Measurements from ENCODE around the gene ETV3L.

DNA sequence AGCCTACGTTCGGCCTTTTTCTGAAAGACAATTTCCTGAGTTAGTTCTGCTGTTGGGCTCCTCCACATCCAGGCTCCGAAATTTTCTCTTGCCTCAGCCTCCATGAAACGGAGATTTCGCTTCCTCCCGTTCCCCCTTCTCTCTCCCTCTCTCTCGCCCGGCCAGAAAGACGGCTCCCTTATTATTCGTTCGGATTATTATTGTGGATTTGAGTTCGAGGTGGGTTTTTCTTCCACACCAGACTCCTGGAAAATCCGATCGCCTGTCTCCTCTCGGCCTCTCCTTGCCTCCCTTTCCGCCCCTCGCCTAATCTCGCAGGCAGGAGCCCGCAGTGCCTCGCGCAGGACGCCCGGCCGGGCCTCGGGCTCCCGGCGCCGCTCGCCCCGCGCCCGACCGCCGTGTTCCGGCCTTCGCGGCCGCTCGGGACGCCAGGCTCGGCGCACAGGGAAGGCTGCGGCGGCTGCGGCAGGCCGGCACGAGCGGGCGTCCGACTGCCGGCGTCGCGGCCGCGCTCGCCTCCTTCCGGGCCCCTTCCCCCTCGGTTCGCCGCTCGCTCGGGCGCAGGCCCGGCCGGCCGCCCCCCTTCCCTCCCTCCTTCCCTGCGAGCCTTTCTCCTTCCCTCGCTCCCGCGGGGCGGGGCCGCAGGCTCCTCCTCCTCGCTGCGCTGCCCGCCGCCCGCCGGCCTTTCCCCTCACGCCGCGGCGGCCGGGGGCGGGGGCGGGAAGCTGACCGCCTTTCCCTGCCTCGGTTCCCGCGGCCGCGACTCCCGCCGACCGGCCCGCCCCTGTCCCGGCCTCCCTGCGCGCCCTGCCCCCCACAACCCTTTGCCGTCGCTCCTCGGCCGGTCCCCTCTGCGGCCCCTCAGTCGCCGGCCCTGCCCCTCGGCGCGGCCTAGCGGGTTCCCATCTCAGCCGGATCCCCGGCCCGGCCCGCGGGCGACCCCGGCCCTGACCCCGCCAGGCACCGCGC lies 54.1 kb downstream of the ETV3L start, which contains the start of gene ARHGEF11:
- no peak for TF ChIP-seq EZH2 (IDR thresholded peaks at IDR 0.05)
- no peak for TF ChIP-seq POLR2AphosphoS5 (IDR thresholded peaks at IDR 0.05; ENCODE audit: borderline replicate concordance, low read depth, low read length)
